Natural killer cell (primary cell): ENCODE measurements around the gene RNF31. TPM values are rescaled to one million over a fixed set of nuclear protein-coding genes. Genes with fewer than 3 reads are reported as not detected.

Experiments
- ATAC-seq, 3 donors: fragments of 150-1000 bp in 2 of 3; fragments of 200-7000 bp in 1 of 3; cut with Tn5 transposase; 1 replicate in 1 of 3; 2 replicates in 2 of 3; pipeline ENCODE4 v1.10.0; 2021; ENCODE audit warnings: mild to moderate bottlenecking in 2 of 3, moderate library complexity in 2 of 3
- DNase-seq, 2 donors: peaks; one replicate each; pipeline versions ENCODE4 v3.0.0 to v3.0.0-alpha.2; 2013 to 2021; ENCODE audit warnings: mixed read lengths in 1 of 2
- H3K27ac ChIP-seq: one replicate; pipeline ENCODE4 v1.5.1; 2013; ENCODE audit warnings: mild to moderate bottlenecking, low read length
- H3K27me3 ChIP-seq: one replicate; pipeline ENCODE4 v1.6.1; 2013; ENCODE audit warnings: low read length; ENCODE audit not compliant: control insufficient read depth, insufficient read depth
- H3K36me3 ChIP-seq: one replicate; pipeline ENCODE4 v1.6.1; 2013; ENCODE audit warnings: low read length; ENCODE audit not compliant: control insufficient read depth, insufficient read depth
- H3K4me1 ChIP-seq: one replicate; pipeline ENCODE4 v1.6.1; 2013; ENCODE audit warnings: low read length; ENCODE audit not compliant: control insufficient read depth, insufficient read depth
- H3K4me3 ChIP-seq: one replicate; pipeline ENCODE4 v1.5.1; 2013; ENCODE audit warnings: low read length
- H3K9me3 ChIP-seq: one replicate; pipeline ENCODE4 v1.6.1; 2013; ENCODE audit warnings: low read length; ENCODE audit not compliant: control insufficient read depth, insufficient read depth
- H3K27ac Mint-ChIP-seq, 2 donors: one replicate each; pipeline ENCODE4 v1.8.0; 2022; ENCODE audit warnings: mild to moderate bottlenecking in 2 of 2, mixed read lengths in 2 of 2, moderate library complexity in 1 of 2
- H3K27me3 Mint-ChIP-seq, 2 donors: one replicate each; pipeline ENCODE4 v1.8.0; 2022; ENCODE audit warnings: low read depth in 2 of 2, mixed read lengths in 2 of 2
- H3K36me3 Mint-ChIP-seq: one replicate; pipeline ENCODE4 v1.8.0; 2022; ENCODE audit warnings: mixed read lengths
- H3K4me1 Mint-ChIP-seq, 2 donors: one replicate each; pipeline ENCODE4 v1.8.0; 2022; ENCODE audit warnings: mixed read lengths in 2 of 2
- H3K4me3 Mint-ChIP-seq: one replicate; pipeline ENCODE4 v1.8.0; 2022; ENCODE audit warnings: mild to moderate bottlenecking, moderate library complexity, mixed read lengths
- H3K9me3 Mint-ChIP-seq, 2 donors: one replicate each; pipeline ENCODE4 v1.8.0; 2022; ENCODE audit warnings: mixed read lengths in 2 of 2
- CTCF ChIP-seq: fragments of 200-600 bp; IDR thresholded peaks from one replicate; pipeline ENCODE4 v1.8.0; 2022; ENCODE audit warnings: antibody characterized with exemption
- WGBS: methylation state at CpG from one replicate; pipeline ENCODE4 v1.1.7; 2013; ENCODE audit warnings: missing lambda C conversion rate; ENCODE audit not compliant: insufficient coverage; 5-methylcytosine and 5-hydroxymethylcytosine counted together
- intact Hi-C: fragments of 100-400 bp; cut with micrococcal nuclease; formaldehyde crosslinking; loops from one replicate; pipeline ENCODE4 v1.14.2; 2022
- total RNA-seq, 4 donors: library from RNA; stranded (reverse); fragments of 120-200 nt in 1 of 4; gene quantifications; one replicate each; pipeline versions ENCODE4 v1.2.3 to v1.2.4, GENCODE V29; 2013 to 2022

RNF31 gene
- total RNA-seq, 3 donors from 2014 or later (not counting 1 experiment from before 2014, with no cell fraction given): 96.9 to 134 (median 125) TPM

GRCh38 chr14:24181371-24182077, 34.2 kb downstream of the RNF31 start:
- H3K36me3 Mint-ChIP-seq: peaks cover 6% of the 10 kb centered on the region
- H3K4me3 Mint-ChIP-seq: no peak overlapping the region
- Histone ChIP-seq H3K27ac (no peak overlapping the region), H3K4me3 (no peak overlapping the region), H3K4me1 (no peaks in the 10 kb centered on the region), H3K27me3 (no peaks in the 10 kb centered on the region), H3K36me3 (peaks cover 73% of the 10 kb centered on the region), H3K9me3 (no peaks in the 10 kb centered on the region)
- intact Hi-C loops: no loop called here
- H3K4me1 Mint-ChIP-seq: no peaks in the 10 kb centered on the region
- DNase-seq (no peak), ATAC-seq (no peak)
- H3K27ac Mint-ChIP-seq: peak overlapping the region in 1 of 2 donors; percentile 47
- WGBS: 96% methylated on average over 19 of the region's 19 CpGs
- no peaks in the 10 kb centered on the region for H3K27me3 Mint-ChIP-seq
- no peaks in the 10 kb centered on the region for H3K9me3 Mint-ChIP-seq
- TF ChIP-seq CTCF: no peak

- 90% methylated on average over 11 of the region's 14 CpGs for WGBS
- H3K4me1 Mint-ChIP-seq: peaks cover 4% of the 10 kb centered on the region in 2 donors
- H3K27me3 Mint-ChIP-seq: no peaks in the 10 kb centered on the region
- Histone ChIP-seq H3K36me3 (peaks cover 68% of the 10 kb centered on the region), H3K9me3 (no peaks in the 10 kb centered on the region), H3K27ac (no peak overlapping the region), H3K4me1 (peaks cover 4% of the 10 kb centered on the region), H3K27me3 (no peaks in the 10 kb centered on the region), H3K4me3 (no peak overlapping the region)
- H3K4me3 Mint-ChIP-seq: peak overlapping the region; percentile 13
- no peaks in the 10 kb centered on the region for H3K9me3 Mint-ChIP-seq
- DNase-seq (no peak), ATAC-seq (no peak)
- TF ChIP-seq CTCF: no peak
- peaks cover 6% of the 10 kb centered on the region for H3K36me3 Mint-ChIP-seq
- intact Hi-C loops: no loop called here
- peak overlapping the region in 1 of 2 donors; percentile 47 for H3K27ac Mint-ChIP-seq
Observed at GRCh38 chr14:24182110-24182882, 35.0 kb downstream of the RNF31 start.

DNA sequence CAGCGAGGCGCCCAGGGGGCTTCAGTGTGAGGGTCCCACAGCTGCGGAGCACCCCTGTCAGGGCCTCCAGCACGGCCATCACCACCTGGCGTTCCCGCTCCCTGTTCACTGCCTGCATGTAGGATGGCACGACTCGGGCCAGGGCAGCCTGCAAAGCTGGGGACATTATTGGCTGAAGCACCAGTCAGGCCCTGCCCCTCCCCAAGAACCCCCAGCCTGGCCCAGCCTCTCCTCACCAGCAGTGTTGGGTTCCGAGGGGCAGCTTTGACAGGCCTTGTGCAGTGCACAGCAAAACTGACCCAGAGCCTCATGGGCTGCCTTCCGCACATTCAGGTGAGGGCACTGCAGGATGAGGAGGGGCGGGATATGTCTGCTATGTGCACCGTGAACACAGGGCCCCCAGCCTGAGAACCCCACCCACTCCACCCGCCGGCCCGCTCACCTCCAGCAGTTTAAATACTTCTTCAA, 35.8 kb downstream of the RNF31 start:
- 97% methylated on average over 15 of the region's 15 CpGs for whole genome bisulfite sequencing
- Histone ChIP-seq H3K27me3 (no peaks in the 10 kb centered on the region), H3K36me3 (peaks cover 62% of the 10 kb centered on the region), H3K27ac (no peak overlapping the region), H3K9me3 (no peaks in the 10 kb centered on the region), H3K4me1 (peaks cover 12% of the 10 kb centered on the region), H3K4me3 (no peak overlapping the region)
- Mint-ChIP-seq H3K27me3 (no peaks in the 10 kb centered on the region), H3K4me3 (no peak overlapping the region), H3K27ac (peak overlapping the region in 1 of 2 donors; percentile 47), H3K36me3 (peaks cover 6% of the 10 kb centered on the region), H3K4me1 (peaks cover 12% of the 10 kb centered on the region in 2 donors), H3K9me3 (no peaks in the 10 kb centered on the region)
- no peak for DNase-seq
- TF ChIP-seq CTCF: no peak
- intact Hi-C loops: no loop called here
- ATAC-seq: no peak
